GM21381 (cell line): Measurements from ENCODE around the gene AZU1.
"Not testable (repeated sequence)": the region's sequence is repeated elsewhere in the genome, so short reads cannot be mapped to it uniquely, and the experiment has no call there.

Source experiments
- ATAC-seq: cut with Tn5 transposase; IDR thresholded peaks from one replicate; pipeline ENCODE4 v1.9.1; 2021; ENCODE audit warnings: mild to moderate bottlenecking, moderate library complexity; ENCODE audit not compliant: unreplicated experiment

Gene AZU1

DNA sequence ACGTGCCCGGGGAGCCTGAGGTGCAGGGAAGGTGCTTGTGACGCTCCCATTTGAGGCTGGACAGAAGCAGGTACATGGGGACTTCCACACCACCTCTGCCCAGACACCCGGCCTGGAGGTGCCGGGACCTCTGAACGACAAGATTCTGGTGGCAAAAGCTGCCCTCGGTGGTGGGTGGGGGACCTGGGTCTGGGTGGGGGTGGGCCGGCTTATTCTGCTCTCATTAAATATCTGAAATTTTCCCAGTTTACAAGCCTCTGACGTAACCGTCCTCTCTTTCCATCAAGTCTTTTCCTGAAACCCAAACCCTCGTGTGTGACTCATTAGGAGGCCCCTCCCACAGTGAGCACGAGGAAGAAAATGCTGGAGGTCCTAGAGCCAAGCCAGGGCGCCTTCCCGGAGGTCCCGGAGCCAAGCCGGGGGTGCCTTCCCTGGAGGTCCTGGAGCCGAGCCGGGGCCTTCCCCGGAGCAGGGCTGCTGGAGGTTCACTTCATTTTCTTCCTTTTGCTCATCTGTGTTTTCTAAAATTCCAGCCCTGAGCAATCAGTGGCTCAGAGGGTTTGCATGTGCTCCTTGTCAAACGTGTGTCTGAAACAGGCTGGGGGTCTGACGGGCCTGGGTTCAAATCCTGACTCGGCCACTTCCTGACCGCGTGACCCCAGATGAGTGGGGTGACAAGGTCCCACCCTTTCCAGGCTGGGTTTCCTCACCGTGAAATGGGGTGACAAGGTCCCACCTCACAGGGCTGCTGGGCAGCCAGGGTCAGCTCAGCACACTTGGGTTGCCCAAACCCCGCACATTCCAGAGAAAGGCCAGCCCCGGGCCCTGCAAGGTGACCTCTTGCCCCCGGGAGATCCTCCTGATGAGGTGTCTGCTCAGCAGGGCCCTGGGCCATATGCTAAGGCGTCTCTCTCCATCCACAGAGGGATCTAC, 41.9 kb downstream of the AZU1 start:
- ATAC-seq: no peak

DNA sequence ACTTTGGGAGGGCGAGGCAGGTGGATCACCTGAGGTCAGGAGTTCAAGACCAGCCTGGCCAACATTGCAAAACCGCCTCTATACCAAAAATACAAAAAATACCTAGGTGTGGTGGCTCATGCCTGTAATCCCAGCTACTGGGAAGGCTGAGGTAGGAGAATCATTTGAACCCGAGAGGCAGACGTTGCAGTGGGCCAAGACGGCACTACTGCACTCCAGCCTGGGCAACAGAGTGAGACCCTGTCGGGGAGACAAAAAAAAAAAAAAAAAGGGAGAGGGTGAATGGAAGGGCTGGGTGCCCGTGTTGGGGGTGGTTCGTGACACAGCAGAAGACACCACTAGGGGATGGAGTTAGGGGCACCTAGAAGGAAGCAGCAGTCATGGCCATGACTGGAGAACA, 42.7 kb downstream of the AZU1 start:
- ATAC-seq: no peak

DNA sequence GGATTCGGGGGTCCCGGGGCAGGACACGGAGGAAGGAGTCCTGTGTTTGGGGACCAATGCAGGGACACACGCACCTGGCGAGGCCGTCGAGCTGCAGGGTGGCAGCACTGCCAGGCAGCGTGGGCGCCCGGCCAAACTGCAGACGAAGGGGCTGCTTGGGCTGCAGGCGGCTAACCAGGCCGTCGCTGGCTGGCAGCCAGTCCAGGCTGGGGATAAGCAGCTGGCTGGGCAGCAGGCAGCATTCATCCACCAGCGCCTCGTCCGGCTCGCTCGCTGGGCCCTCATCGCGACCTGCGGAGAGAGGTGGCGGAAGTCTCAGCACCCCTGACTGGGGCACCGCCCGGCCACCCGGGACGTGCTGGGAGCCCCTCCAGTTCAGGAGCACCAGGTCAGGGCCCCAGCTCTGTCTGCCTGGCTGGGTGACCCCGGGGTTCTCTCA, 43.3 kb downstream of the AZU1 start:
- no peak for ATAC-seq

DNA sequence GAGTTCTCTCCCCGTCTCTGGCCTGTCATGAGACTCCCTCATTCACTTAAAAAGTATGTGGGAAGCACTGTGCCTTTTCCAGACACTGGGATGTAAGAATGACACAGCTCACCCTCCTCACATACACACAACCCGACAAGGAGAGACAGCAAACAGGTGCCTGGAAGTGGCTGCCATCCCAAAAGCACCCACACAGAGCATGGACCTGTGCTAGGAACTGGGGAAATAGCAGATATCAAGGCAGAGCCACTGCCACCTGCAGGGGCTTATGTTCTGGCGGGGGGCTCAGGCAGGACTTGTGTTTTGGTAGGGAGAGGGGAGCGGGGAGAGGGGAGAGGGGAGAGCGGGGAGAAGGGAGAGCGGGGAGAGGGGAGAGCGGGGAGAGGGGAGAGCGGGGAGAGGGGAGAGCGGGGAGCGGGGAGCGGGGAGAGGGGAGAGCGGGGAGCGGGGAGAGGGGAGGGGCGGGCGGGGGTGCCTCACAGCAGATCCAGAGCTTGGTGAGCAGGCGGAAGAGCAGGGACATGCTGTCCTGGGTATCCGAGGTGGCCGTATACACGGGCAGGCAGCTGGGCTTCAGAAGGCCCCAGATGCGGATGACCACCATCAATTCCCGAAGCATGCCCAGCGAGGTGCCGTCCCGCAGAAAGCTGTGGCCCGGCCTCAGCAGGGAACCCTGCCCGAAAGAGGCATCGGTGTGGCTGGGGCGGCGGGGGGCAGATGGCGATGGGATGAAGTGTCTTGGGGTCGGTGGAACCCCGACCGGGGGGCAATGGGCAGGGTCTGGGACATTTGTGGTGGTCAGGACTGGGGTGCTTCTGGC, 44.0 kb downstream of the AZU1 start:
- ATAC-seq: no peak

DNA sequence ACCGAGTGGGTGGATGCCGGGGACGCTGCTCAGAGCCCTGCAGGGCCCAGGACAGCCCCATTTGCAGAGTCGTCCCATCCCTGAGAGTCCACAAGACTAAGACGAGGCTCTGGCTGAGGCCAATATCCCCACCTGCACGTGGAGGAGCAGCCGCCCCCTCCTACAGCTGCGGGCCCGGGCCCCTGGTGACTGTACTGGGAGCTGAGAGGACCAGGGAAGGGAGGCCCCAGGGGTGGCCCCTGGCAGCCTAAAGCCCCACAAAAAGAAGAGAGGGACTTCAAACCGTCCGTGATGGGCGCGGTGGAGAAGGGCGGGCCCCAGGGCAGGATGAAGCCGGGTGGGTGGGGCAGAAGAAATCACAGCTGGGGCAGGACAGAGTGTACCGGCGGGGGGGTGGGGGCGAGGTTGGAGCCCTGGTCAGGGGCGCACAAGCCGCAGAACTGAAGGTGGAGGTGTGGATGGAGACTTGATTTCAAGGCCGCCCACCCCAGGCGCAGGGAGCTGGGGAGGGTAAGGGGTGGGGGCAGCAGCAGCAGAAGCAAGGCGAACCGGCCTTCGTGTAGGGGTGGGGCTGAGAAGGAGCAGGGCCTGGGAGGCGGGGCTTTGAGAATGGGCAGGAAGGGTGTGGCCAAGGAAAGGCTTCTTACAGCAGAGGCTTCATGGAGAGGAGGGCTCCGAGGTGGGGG, 44.8 kb downstream of the AZU1 start:
- no peak for ATAC-seq

- ATAC-seq: no peak
These were observed 45.4 kb downstream of the AZU1 start for GRCh38 chr19:873084-873483.

DNA sequence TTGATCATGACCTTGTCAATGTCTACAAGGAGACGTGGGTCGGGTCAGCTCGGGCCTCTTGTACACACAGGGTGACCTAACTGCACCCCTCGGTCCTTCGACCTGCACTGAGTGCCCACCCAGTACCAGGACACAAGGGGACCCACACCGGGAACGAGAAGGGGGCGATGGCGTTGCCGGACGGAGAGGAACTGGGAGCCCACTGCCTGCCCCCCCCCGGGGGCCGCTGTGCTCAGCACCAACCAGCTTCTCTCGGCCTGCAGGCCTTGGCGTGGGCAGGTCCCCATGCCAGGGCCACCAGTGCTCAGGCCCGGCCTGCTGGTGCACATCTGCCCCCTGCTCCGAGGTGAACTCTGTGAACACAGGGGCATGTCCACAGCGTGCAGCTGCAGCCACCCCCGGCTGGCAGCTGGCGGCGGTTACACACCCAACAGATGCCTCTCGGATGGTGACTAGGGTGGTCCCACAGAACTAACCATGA, 46.0 kb downstream of the AZU1 start:
- no peak for ATAC-seq

DNA sequence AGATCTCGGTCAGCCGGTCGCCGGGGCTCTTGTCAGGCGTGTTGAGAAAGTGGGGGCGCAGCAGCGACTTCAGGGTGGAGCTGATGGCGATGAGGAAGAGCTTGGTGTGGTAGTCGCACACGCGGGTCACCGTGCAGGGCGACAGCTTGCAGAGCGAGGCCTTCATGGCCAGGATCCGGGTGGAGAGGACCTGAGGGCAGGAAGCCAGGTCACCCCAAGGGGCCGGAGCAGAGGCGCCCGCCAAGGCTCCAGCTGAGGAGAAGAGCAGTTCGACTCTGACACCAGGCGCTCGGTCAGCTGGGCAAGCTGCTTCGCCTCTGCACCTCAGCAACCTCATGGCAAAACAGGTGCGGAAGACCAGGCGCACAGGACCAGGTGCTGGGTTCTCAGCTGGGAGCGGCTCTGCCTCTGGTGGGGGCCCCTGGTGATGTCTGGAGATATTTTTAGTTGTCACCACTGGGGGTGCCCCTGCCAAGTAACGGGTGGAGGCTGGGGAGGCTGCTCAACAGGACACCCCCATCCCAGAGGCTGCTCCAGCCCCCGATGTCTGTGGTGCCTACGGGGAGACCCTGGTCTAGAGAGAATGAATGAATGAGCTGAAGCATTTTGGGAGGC, 47.7 kb downstream of the AZU1 start:
- ATAC-seq: no peak

DNA sequence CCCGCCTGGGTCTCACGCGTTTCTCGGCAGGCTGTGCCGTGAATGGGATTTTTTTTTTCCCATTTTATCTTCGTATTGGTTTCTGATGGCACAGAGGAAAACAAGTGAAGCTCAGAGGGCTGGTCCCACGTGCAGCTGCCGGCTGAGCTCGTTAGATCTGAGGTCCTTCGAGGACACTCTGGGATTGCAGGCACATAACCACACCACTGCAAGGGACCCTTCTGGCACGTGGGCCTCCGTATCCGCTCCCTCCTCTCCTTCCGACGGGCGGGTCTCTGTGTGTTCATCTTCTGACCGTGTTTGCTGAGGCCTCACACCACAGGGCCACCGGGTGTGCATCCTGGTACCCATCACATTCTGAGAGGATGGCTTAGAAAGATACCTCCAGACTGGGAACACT, 48.5 kb downstream of the AZU1 start:
- no peak for ATAC-seq

- ATAC-seq: no peak
These were observed 49.2 kb downstream of the AZU1 start for GRCh38 chr19:876780-877314.

- not testable (repeated sequence) for ATAC-seq
These were observed 50.5 kb downstream of the AZU1 start for GRCh38 chr19:877992-878660.

GRCh38 chr19:878751-879561, 51.3 kb downstream of the AZU1 start:
- ATAC-seq: not testable (repeated sequence)

- no peak for ATAC-seq
These were observed 52.2 kb downstream of the AZU1 start for GRCh38 chr19:879711-880438.
